Activated T-helper 2 cell treated with anti-CD3 and anti-CD28 coated beads, Interferon-gamma antibody, Interleukin-2, Interleukin-4, amounts not matched to agents 10 μg/mL and 5 μg/mL and 100 μg/mL, durations not matched to agents 14 hours and 24 hours and 36 hours (primary cell): ENCODE measurements around the gene KCNJ8. TPM values are rescaled to one million over a fixed set of nuclear protein-coding genes. Genes with fewer than 3 reads are reported as not detected.

Source experiments
- DNase-seq: peaks from one replicate; pipeline ENCODE4 v3.0.0; 2021; ENCODE audit warnings: low spot score
- H3K27ac Mint-ChIP-seq: one replicate; pipeline ENCODE4 v1.8.0; 2021; ENCODE audit warnings: mixed read lengths
- H3K27me3 Mint-ChIP-seq: one replicate; pipeline ENCODE4 v1.8.0; 2021; ENCODE audit warnings: low read depth, mixed read lengths
- H3K36me3 Mint-ChIP-seq: one replicate; pipeline ENCODE4 v1.8.0; 2021; ENCODE audit warnings: low read depth, mixed read lengths
- H3K4me1 Mint-ChIP-seq: one replicate; pipeline ENCODE4 v1.8.0; 2021; ENCODE audit warnings: low read depth, mixed read lengths
- H3K4me3 Mint-ChIP-seq: one replicate; pipeline ENCODE4 v1.8.0; 2021; ENCODE audit warnings: low read depth, mild to moderate bottlenecking, moderate library complexity, mixed read lengths
- H3K9me3 Mint-ChIP-seq: one replicate; pipeline ENCODE4 v1.8.0; 2021; ENCODE audit warnings: mixed read lengths
- intact Hi-C: fragments of 100-400 bp; cut with micrococcal nuclease; formaldehyde crosslinking; loops from one replicate; pipeline ENCODE4 v1.15.1; 2023
- total RNA-seq: library from RNA; stranded (reverse); gene quantifications from 2 replicates; pipeline ENCODE4 v1.2.3, GENCODE V29; 2022

Gene KCNJ8
- total RNA-seq, 1 donor from 2014 or later, result not detected

DNA sequence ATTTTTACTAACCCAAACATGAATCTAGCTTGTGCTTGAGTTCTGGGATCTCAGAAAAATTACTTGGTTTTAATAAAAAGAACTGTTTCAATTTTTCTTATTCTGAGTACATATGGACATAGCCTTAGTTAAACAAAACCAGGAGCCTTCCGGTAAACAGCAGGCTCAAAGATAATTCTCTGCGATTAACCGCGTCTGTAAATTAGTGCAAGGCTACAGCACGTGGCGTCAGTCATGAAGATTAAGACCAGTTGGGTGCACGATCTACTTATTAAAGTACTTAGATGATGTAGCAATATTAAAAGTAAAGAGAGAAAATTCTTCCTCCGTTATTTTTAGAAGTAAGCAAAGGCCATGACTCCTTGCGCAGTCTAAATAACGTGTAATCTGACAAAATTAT is 700 bp downstream of the KCNJ8 start:
- Mint-ChIP-seq H3K4me1 (peaks cover 2% of the 10 kb centered on the region), H3K9me3 (no peaks in the 10 kb centered on the region), H3K4me3 (no peak overlapping the region), H3K27ac (no peak overlapping the region), H3K27me3 (peaks cover 62% of the 10 kb centered on the region), H3K36me3 (no peaks in the 10 kb centered on the region)
- intact Hi-C loops, result no loop called here
- no peak for DNase-seq

DNA sequence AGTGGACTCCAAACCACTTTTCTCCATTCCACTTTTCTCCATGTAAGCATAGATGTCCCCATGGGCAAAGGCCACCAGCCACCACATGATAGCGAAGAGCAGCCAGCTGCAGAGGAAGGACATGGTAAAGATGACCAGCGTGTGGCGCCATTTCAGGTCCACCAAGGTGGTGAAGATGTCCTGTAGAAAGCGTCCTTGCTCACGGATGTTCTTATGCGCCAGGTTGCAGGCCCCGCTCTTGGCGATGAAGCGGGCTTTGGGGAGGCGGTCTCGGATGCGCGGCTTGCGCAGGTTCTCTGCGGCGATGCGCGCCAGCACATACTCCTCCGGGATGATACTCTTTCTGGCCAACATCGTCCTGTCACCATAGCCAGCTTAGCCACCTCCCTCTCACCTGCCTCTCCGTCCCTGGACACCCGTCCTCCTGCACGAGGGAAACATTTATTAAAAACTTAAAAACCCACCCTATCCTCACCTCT is 1.2 kb downstream of the KCNJ8 start:
- Mint-ChIP-seq H3K36me3 (no peaks in the 10 kb centered on the region), H3K9me3 (no peaks in the 10 kb centered on the region), H3K4me1 (peaks cover 2% of the 10 kb centered on the region), H3K27me3 (peaks cover 62% of the 10 kb centered on the region), H3K4me3 (no peak overlapping the region), H3K27ac (no peak overlapping the region)
- intact Hi-C loops, result no loop called here
- no peak for DNase-seq

DNA sequence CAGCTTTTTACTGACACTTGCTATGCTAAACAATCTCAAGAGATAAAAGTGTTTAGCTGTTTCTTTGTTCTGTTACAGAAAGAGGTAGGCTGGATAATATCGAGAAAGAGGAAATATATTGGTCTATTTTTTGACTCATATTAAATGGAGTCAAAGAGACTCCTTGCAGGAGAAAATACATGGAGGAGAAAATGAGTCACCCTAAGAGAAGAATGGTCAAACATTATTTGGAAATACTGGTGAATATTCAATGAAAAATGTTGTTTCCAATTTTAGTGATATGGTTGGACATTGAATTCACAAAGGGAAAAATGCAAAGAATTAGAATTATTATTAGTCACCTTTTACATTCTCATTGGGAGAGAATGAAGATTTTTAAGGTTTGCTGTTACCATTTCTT is 3.2 kb downstream of the KCNJ8 start:
- intact Hi-C loops, result no loop called here
- DNase-seq, result no peak
- peaks cover 52% of the 10 kb centered on the region for H3K27me3 Mint-ChIP-seq

DNA sequence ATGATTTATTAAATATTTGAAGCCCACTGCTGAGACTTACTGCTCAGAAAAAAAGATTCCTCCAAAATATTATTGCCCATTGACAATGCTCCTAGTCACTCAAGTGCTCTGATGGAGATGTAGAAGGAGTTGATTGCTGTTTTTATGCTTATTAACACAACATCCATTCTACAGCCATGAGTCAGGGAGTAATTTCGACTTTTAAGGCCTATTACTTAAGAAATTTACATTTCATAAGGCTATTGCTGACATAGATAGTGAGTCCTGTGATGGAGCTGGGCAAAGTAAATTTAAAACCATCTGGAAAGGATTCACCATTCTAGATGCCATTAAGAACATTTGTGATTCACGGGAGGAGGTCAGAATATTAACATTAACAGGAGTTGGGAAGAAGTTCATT is 5.2 kb downstream of the KCNJ8 start:
- Mint-ChIP-seq H3K4me3 (no peak overlapping the region), H3K4me1 (peaks cover 2% of the 10 kb centered on the region), H3K27me3 (peaks cover 37% of the 10 kb centered on the region), H3K36me3 (no peaks in the 10 kb centered on the region), H3K9me3 (no peaks in the 10 kb centered on the region), H3K27ac (no peak overlapping the region)
- intact Hi-C loops, result no loop called here
- DNase-seq, result no peak

More for the DNA sequence above, 3.2 kb downstream of the KCNJ8 start:
- Mint-ChIP-seq H3K9me3 (no peaks in the 10 kb centered on the region), H3K4me3 (no peak overlapping the region), H3K4me1 (peaks cover 2% of the 10 kb centered on the region), H3K36me3 (no peaks in the 10 kb centered on the region), H3K27ac (no peak overlapping the region)

DNA sequence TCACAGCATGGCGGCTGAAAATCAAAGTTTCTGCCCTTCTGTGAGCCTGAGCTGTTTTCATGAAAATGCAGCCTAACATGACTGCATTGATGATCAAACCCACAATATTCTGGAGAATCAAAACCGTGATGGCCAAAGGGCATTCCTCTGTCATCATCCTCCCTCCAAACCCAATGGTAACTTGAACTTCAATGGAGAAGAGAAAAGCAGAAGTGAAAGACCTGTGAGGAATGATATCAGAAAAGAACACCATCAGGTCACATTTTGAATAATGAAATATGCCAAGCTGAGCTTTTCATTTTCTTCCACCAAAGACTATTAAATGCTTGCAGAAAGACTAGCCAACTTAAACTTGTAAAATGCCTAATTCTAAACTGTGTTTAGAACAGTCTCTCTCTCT is 8.1 kb downstream of the KCNJ8 start:
- no peak overlapping the region for H3K4me3 Mint-ChIP-seq
- intact Hi-C loops, result no loop called here

DNA sequence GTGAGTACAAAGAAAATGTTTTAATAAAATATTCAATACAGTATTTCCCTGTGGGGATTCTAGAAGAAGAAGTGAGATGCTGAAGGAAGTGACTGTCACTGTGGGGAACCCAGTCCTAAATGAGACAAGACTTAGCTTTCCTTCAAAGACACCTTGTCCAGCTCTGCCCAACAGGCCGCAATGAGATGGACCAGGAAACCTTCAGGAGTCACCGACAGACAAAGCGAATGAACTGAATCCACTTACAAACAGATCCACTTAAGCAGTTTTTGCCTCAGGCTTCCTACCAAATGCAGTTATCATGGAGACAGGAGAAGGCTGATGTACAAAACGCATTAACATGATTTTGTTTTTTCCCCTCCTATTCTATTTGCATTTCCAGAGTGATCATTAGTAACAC is 9.6 kb downstream of the KCNJ8 start:
- no peak for DNase-seq
- H3K27me3 Mint-ChIP-seq, result peaks cover 7% of the 10 kb centered on the region
- H3K9me3 Mint-ChIP-seq, result no peaks in the 10 kb centered on the region
- no peak overlapping the region for H3K4me3 Mint-ChIP-seq
- no peaks in the 10 kb centered on the region for H3K36me3 Mint-ChIP-seq
- no peak overlapping the region for H3K27ac Mint-ChIP-seq
- no peaks in the 10 kb centered on the region for H3K4me1 Mint-ChIP-seq
- intact Hi-C loops, result no loop called here

More for the DNA sequence above, 8.1 kb downstream of the KCNJ8 start:
- no peak for DNase-seq
- Mint-ChIP-seq H3K27ac (no peak overlapping the region), H3K4me1 (no peaks in the 10 kb centered on the region), H3K36me3 (no peaks in the 10 kb centered on the region), H3K27me3 (peaks cover 16% of the 10 kb centered on the region), H3K9me3 (no peaks in the 10 kb centered on the region)

DNA sequence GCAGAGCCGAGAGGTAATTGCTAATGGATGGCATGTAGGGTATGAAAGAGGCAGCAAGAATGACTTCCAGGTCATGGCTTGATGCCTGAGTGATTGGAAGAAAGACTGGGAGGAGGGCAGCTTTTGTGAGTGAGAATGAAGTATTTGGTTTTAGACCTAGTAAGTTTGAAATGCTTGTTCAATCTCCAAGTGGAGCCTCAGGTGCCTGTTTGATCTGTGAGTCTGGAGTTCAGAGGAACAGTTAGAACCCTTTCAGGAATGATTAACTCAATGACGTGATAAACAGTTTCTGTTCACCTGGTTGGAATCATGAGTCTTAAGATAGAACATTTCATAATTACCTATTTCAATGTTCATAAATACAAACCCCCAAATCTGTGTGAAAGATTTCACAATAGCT is 10.4 kb downstream of the KCNJ8 start:
- H3K36me3 Mint-ChIP-seq, result no peaks in the 10 kb centered on the region
- no peak overlapping the region for H3K4me3 Mint-ChIP-seq
- intact Hi-C loops, result no loop called here
- no peaks in the 10 kb centered on the region for H3K9me3 Mint-ChIP-seq
- H3K4me1 Mint-ChIP-seq, result no peaks in the 10 kb centered on the region
- no peak overlapping the region for H3K27ac Mint-ChIP-seq
- H3K27me3 Mint-ChIP-seq, result no peaks in the 10 kb centered on the region
- no peak for DNase-seq

DNA sequence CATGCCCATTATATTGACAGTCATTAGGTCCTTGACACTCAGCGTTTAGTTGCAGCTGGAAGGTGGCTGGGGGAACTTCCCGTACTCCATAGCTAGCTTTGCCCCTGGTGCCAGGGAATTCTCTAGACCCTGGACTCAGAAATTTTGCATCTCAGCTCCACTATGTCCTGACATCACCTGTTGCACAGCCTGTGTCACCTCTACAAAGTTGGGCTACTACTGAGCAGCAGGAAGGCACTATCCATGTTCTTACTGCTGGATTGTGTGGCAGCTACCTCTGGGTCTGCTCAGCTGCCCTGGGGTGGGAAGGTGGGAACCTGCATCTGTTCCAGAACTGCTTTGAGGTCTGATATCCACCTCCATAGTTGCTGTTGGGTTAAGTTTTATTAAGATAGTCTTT is 11.0 kb downstream of the KCNJ8 start:
- no peak overlapping the region for H3K4me3 Mint-ChIP-seq
- no peaks in the 10 kb centered on the region for H3K4me1 Mint-ChIP-seq
- H3K27ac Mint-ChIP-seq, result no peak overlapping the region
- no peaks in the 10 kb centered on the region for H3K36me3 Mint-ChIP-seq
- H3K27me3 Mint-ChIP-seq, result no peaks in the 10 kb centered on the region
- H3K9me3 Mint-ChIP-seq, result no peaks in the 10 kb centered on the region
- DNase-seq, result no peak
- intact Hi-C loops, result no loop called here

DNA sequence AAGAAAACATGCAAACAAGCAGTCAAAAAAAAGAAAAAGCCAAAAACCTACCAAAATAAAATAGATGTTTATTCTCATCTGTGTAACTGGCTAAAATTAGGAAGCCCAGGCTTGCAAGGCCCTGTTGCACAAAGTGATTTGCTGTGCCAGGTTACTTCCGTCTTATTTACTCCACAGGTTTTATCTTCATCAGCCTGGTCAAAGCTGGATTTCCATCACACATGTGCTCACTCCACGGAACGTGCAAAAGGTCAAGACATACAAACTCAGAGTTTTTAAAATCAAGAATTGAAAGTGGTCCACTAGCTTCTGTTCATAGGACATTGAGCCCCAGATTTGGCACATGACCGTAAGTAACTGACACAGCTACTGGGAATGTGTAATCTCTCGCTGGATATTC is 14.8 kb downstream of the KCNJ8 start:
- H3K27me3 Mint-ChIP-seq, result peaks cover 3% of the 10 kb centered on the region
- H3K4me1 Mint-ChIP-seq, result no peaks in the 10 kb centered on the region
- H3K27ac Mint-ChIP-seq, result no peak overlapping the region
- no peaks in the 10 kb centered on the region for H3K9me3 Mint-ChIP-seq
- intact Hi-C loops, result no loop called here
- no peak for DNase-seq
- H3K4me3 Mint-ChIP-seq, result no peak overlapping the region
- H3K36me3 Mint-ChIP-seq, result no peaks in the 10 kb centered on the region

DNA sequence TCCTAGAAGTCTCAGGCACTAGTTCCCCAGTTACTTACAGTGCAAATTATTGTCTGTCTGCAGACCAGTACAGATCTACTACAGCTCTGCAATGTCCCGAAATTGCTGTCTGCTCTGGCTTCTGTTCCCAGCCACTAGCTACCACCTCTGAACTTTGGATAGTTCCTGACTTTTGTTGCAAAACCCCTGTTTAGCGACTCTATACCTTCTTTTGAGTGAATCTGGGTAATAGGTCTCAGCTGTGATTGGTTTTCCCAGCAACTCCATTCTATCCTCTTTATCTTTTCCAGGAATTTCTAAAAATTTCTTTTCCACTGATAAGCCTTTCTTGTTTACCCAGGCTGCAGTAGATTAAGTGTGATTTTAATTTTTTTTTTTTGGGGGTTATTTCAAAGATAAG is 16.8 kb downstream of the KCNJ8 start:
- no peak overlapping the region for H3K4me3 Mint-ChIP-seq
- DNase-seq, result no peak
- H3K4me1 Mint-ChIP-seq, result no peaks in the 10 kb centered on the region
- peaks cover 4% of the 10 kb centered on the region for H3K27me3 Mint-ChIP-seq
- H3K9me3 Mint-ChIP-seq, result no peaks in the 10 kb centered on the region
- no peaks in the 10 kb centered on the region for H3K36me3 Mint-ChIP-seq
- no peak overlapping the region for H3K27ac Mint-ChIP-seq
- intact Hi-C loops, result no loop called here

DNA sequence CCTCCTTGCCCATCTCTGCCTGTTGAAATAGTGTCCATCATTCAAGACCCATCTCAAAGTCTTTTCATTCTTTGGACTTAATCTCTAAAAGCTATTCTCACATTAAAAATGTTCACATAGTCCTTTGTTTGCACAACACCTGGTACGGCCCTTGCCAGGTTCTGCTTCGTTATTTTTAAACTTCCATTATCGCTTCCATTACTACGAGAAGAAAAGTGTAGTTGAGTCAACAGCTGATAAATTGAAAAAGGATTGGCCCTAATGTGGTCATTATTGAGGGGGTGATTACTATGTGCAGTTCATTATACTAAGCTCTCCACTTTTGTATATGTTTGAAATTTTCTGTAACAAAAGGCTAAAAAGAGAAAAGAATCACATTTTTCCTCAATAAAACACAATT is 17.8 kb downstream of the KCNJ8 start:
- no peaks in the 10 kb centered on the region for H3K4me1 Mint-ChIP-seq
- no peak overlapping the region for H3K4me3 Mint-ChIP-seq
- no peaks in the 10 kb centered on the region for H3K36me3 Mint-ChIP-seq
- H3K27ac Mint-ChIP-seq, result no peak overlapping the region
- H3K27me3 Mint-ChIP-seq, result peaks cover 4% of the 10 kb centered on the region
- no peak for DNase-seq
- intact Hi-C loops, result no loop called here
- no peaks in the 10 kb centered on the region for H3K9me3 Mint-ChIP-seq

DNA sequence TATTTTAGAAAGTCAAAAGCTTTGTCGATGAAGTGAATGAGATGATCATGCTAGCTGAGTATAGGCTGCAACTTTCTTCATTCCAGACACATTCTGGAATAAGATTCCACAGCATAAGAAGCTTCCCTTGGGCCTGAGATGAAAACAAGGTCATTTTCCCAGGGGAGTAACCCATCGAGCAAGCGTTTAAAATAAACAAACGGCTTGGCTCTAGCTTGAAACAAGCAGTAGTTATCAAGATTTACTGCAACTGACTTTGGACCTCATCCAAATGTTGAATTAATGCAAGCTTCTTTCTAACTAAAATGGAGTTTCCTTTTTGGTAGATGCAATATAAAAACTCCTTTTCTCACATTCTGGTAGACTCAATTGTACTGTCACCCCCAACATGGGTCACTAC is 23.0 kb downstream of the KCNJ8 start:
- intact Hi-C loops, result no loop called here

DNA sequence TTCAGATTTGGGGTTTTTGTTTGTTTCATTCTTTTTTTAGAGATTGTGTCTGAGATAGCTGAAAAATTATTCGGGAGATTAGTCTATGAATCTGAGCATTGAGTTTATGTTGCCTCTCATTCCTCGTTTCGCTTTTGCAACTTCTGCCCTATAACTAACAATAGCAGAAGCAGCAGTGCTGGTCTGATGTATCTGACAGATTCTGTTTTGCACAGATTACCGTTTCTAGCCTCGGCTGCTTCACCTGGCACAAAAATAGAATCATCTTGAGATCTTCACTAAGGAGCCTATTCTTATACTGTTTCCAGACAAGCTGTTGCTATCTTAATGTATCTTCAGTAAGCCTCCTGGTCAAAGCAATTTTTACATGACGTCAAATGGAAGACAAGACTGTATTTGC is 29.2 kb downstream of the KCNJ8 start:
- intact Hi-C loops, result no loop called here
- Mint-ChIP-seq H3K27me3 (no peaks in the 10 kb centered on the region), H3K4me3 (no peak overlapping the region), H3K27ac (no peak overlapping the region), H3K4me1 (no peaks in the 10 kb centered on the region), H3K9me3 (no peaks in the 10 kb centered on the region), H3K36me3 (no peaks in the 10 kb centered on the region)
- no peak for DNase-seq

More for the DNA sequence above, 23.0 kb downstream of the KCNJ8 start:
- Mint-ChIP-seq H3K27me3 (peaks cover 4% of the 10 kb centered on the region), H3K9me3 (no peaks in the 10 kb centered on the region), H3K36me3 (no peaks in the 10 kb centered on the region), H3K4me3 (no peak overlapping the region), H3K4me1 (no peaks in the 10 kb centered on the region), H3K27ac (no peak overlapping the region)
- no peak for DNase-seq

DNA sequence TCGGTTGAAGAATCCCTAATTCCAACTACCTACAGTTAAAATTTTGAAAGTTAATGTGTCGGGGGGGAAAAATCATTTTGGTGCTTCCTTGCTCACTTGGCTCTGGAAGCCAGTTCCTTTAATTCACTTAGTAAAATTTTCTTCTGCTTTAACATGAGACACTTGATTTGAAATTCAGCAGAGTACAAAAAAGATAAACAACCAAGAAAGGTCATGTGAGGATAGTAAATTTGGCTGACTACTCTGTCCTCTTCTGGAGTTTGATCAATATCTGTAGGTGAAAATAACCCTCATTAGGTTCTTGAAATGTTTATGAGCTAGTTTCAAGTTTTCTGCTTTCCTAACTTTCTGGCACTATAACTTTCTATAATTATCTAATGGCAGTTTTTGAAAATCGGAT is 43.4 kb downstream of the KCNJ8 start:
- Mint-ChIP-seq H3K4me1 (no peaks in the 10 kb centered on the region), H3K4me3 (no peak overlapping the region), H3K9me3 (no peaks in the 10 kb centered on the region), H3K36me3 (no peaks in the 10 kb centered on the region), H3K27me3 (no peaks in the 10 kb centered on the region), H3K27ac (no peak overlapping the region)
- intact Hi-C loops, result no loop called here
- no peak for DNase-seq
